Cerebellar nuclear complex (tissue), 1 donor: ENCODE data around the gene NOD1.
"Not testable (repeated sequence)": the region's sequence is repeated elsewhere in the genome, so short reads cannot be mapped to it uniquely, and the experiment has no call there.

ENCODE experiments used
- DNase-seq, 2 experiments: peaks; one replicate each; lab custom pipeline; 2025; lab: John Stamatoyannopoulos, UW

Gene NOD1

DNA sequence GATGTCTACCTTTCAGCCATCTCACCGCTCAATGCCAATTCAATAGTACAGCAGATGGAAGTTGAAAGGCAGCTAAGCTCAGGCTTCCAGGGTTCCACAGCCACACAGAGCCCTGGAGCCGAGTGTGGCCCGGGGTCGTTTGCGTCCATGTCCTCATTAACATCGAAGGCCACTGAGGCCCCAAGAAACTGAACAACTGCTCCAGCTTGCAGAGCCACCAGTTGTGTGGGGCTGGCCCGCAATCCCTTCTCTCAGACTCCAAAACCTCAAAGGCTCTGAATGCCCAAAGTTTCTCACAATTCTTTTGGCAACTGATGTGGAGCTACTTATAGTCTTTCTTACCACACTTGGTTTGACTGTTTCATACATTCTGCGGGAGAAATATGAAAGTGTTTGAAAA is 31.1 kb downstream of the NOD1 start:
- DNase-seq, result no peak

DNA sequence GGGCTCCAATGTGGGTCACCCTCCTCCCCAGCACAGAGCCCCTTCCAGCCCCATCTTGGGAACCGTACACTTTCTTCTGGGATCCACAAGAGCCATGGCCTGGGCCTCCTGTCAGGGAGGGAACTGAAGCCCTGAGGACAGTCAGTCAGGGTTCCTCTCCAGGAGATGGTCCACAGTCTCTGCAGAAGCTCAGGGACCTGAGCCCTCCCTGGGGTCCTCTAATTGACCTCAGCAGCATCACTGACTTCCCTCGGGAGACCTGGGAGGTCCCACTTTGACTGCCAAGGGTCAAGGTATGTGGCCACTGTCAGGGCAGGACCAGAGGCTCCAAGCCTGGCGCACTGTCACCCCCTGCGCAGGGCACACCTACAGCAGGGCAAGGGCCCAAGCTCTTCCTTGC is 32.3 kb downstream of the NOD1 start:
- DNase-seq, result no peak

DNA sequence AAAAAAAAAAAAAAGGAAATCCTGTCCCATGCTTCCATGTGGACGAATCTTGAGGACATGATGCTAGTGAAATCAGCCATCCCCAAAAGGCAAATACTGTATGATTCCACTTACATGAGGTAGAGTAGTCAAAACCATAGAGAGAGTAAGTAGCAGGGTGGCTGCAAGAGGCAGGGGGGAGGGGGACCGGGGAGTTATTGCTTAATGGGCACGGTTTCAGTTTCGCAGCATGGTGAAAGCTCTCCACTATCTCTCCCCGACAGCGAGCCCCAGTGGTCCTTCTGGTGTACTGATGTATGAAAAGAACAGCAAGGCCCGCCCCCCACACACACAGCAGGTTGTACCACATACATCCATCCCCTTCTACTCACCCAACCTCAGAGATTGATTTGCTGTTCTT is 32.8 kb downstream of the NOD1 start:
- DNase-seq, result no peak

DNA sequence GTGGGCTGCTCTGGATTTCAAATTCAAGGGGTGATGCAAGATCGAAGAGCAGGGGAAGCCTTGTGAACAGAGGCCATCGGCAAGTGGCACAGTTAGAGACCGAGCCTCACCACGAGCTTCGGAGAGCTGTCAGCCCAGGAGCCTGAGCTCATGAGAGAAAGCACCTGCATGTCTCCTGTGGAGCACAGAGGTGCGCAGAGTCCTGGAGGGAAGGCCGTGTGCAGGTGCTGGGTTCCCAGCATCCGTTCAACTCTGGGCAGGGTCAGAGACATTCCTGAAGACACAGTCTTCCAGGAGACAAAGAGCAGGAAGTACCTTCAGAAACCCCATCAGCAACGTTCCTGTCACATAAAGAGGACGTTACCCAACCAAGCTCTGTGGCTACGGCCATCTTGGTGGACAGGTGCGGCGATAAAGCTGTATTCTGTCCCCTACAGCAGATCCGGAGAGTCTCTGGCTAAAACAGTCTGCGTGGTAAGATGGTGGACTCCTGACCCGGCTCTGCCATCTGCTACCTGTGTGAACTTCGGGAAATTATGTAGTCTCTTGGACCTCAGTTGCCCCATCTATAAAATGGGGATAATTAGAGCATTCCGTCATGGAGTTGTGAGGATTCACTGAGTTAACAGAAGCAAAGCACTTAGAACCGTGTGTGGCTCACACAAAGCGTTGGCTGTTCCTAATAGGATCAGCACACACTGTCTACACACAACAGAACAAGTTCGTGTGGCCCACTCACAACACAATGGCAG is 40.6 kb downstream of the NOD1 start:
- DNase-seq, result no peak

DNA sequence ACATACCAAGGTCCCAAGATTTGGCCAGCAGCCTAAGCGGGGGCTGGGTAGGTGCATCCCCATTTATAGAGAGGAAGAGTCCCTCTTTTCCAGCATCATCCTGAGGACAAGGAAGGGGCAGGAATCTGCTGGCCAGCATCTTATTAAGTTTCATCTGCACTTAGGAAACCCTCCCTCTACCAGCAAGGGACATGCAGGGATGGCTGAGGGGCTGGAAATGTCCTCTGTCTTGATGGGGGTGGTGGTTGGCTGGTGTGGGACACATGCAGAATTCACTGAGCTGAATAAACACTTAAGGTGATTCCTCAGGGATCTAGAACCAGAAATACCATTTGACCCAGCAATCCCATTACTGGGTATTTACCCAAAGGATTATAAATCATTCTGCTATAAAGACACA is 42.1 kb downstream of the NOD1 start:
- no peak for DNase-seq

DNA sequence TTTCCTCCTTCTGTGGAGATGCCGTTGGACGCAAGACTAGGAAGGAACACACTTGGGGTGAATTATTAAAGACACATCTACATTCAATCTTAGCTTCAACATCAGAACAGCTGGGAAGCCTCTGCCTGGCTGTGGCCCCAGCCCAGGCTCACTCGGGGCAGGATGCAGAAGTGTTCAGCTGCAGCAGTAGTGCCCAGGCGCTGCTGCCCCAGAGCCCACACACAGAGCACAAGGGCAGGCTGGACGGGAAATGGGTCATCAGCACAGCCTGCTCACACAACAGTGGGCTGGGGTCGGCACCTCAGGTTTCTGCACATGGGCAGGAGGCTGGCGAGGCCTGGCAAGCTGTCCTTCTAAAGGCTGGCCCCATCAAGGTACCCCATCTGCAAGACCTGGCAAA is 42.5 kb downstream of the NOD1 start:
- DNase-seq, result no peak

DNA sequence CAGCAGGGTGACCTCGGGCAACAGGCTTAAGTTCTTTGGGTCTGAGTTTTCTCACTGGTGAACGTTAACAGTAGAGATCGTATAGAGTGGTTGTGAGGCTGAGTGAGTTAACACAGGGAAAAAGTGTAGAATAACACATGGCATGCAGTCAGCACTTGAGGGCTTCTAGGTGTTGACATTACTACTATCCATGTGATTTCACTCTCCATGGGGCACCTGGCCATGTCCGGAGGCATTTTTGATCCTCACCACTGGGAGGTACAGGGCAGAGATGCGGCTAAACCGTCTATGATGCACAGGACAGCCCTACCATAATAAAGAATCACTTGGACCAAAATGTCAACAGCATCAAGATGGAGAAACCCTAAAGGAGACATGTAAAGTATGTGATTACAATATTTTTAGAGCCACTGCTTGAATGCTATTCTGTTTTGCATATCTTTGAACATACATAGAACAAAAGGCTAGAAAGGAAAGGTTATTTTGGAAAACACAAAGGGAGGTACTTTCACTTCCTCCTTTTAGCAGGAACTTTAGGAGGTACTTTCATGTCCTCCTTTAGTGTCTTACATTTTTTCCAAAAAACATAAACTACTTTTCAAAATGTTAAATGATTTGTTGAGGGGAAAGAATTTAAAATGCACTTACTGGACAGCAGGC is 44.3 kb downstream of the NOD1 start:
- DNase-seq, result no peak

DNA sequence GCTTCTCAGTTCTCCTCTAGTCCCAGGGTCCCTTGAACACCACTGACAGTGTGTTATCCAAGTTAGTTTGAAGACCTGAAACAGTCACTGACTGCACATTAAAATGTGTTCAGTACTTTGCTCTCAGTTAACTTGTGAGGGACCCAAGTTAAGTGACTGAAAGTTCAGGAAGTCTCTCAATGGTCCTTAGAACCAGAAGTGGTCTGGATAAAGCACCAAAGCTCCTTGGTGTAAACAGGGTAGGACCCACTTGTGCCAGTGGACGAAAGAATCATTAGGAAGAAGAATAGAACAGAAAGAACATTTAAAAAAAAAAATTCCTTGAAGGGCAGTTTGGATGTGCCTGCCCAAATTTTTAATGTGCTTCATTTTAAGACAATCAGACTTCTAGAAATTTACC is 45.1 kb downstream of the NOD1 start:
- DNase-seq, result no peak

DNA sequence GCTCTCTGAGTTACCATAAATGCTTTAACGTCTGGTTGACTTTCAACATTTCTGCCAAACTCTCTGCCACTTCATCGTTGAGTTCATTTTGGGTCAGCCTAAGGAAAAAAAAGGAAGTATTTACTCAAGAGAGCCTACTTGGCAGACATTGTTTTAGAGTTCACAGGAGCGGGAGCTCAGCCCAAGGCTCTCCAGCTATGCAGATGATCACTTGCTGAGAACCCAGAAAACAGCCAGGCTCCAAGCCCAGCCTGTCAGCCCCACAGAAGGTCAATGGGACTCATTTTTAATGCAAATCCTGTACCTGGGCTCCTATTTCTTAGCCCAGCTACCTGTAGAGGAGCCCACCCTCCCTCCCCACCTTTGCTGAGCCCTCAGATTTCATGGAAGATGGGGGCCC is 45.5 kb downstream of the NOD1 start:
- no peak for DNase-seq

DNA sequence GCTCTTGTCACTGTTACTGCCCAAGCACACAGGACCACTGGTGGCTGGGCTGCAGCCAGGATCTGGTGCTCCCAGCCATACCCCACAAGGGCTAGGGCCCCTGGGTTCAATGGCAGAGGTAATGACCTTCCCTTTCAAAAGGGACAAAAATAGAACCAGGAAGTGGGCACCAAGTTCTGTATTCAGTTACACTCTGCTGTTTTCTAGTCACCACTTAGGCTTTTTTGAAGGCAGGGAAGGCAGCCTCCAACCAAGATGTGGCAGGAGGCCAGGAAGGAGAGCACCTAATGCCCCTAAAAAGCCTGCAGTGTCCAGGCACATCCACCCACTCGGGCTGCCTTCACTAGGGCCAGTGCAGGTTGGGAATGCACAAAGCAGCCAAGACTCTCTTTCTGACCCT is 47.8 kb downstream of the NOD1 start:
- no peak for DNase-seq

DNA sequence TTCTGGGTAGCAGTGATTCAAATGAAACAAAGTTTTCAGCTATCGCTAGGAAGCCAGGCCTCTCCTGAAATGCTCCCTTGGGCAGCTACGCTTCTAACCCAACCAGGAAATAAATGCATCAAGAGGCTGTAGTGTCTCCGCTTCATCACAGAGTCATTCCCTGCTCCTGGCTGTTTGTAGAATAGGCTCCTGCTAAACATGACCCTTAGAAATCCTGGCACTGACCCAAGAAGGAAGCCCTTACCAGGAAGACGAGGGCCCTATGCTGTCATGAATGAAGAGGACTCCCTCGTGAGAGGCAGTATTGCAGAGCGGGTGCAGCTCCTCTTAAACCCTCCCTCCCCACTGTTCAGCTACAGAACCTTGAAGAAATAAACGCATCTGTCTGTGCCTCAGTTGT is 48.3 kb downstream of the NOD1 start:
- DNase-seq, result no peak

DNA sequence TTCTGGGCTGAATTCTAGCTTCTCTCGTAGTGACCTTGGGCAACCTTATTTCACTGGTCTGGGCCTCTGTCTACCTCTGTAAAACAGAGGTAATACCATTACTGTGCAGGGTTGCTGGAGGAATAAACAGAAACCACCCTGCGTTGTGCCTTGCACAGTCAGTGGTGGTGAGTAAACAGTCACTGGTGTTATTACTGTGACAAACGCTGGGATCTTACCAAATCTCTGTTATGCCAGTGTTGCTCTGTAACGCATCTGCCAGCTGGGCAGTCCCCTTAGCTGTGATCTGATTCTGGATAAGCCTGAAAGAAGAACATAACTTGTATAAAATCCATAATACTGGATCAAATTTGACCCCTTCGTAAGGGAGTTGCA is 49.4 kb downstream of the NOD1 start:
- DNase-seq, result no peak

DNA sequence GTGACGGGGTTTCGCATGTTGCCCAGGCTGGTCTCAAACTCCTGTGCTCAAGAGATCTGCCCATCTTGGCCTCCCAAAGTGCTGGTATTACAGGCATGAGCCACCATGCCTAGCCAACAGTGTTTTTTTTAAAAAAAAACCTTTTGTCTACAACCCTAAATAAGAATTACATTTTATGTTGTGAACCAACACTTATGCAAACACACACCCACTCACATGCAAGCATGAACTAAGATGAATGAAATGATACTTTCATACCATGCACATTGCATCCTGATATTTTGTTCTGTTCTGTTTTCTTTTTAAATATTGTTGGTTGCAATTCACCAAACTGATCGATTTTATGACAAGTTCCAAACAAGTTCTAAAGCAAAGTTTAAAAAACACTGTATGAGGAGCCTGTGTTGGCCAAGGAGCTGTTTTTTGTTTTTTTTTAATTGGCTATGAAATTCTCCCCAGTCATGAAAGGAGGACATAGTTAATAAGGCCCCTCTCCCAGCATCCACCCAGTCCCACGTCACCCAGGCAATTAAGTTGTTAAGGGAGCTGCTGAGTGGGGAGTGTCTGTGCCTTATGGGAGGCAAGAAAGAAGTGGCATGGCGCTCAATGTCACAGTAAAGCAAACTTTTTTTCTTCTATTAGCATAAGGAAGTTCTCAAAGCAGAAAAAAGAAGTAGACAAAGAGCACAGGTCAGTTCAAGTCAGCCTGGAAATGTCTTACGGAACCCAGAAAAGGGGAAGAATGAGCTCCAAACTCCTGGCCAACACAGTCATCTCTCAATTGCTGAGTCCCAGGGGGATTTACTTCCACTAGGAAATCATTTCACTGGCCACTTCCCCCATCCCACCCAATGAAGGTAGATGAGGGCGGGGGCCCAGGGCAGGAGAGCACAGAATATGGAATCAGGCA is 50.1 kb downstream of the NOD1 start:
- DNase-seq, result no peak

DNA sequence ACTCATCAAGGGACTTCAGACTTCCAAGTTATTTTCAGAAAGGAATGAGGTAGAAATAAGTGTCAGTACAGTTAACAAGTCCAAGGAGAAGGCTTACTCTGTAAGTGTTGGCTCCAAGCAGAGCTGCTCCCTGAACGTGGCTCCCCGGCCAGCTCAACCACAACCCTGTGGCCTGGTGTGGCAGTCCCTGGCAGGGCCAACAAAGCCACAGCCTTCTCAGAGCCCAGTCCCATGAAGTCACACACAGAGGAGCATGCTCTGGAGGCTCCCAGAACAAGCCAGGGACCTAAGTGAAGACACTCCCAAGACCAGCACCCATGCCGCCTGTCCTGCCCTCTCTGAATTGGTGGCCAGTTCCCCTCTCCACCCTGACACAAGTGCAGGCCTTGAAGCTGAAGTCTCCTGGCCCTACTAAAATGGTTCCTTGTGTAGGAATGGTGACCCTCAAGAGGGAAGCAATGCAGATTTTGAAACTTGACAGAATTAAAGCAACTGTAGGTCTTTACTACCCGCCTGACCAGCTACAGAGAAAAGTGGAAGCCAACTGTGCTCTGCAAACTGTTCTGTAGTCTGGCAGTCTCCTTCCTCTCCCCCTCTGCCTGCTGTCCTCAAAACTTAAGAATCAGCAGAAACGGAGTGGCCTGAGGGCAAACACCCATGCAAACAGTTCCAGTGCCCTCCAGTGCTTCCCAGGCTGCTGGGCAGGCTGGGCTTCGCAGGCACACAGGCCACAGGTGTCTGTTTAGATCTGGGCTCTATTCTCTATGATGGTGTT is 51.1 kb downstream of the NOD1 start:
- DNase-seq, result no peak

DNA sequence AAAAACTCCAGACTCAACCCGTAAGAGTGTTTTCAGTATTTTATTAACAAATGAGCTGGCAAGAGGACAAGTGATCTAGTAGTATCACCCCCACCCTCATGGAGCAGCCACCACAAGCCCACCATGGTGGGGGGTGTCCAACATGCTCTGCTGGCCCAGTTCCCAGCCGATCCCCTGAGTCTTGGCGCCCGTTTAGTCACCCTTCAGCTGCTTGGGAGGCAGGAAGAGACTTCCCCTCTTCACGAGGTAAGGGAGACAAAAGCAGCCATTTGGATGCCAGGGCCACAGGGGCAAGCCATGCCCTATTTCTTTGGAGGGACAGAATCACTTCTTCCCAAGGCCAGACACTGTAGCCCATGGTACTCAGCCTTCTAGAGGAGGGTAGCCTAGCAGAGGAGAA is 54.1 kb downstream of the NOD1 start:
- DNase-seq, result no peak

DNA sequence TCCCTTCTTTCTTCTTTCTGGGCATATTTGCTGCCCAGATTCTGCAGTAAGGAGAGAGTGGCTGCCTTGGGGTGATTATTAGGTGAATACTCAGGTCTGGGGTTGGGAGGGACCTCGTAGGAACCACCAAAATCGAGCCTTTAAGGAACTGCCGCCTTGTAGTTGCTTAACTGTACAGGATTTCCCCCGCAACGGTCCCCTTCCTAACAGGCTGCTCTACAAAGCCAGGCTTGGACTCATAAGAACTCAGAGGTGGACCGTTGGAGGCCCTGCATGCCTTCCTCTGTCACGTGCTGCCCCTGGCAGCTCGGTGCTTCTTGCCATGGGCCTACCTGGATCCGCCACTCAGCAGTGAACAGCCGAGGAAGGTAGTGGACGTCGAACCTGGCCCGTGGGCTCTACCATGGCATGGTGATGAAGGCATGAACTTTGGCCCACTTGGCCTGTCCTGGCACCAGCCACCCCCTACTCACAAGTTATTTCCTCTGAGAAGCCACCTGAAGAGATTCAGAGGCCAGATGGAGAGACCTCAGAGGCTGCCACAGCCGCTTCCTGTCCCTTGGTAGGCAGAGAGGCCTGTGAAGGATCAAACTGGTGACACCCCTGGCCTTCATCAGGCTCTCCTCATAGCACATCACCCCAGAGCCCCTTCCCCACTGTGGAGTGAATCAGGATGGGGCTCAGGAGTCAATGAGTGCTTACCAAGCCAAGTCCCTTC is 54.6 kb downstream of the NOD1 start:
- no peak for DNase-seq

DNA sequence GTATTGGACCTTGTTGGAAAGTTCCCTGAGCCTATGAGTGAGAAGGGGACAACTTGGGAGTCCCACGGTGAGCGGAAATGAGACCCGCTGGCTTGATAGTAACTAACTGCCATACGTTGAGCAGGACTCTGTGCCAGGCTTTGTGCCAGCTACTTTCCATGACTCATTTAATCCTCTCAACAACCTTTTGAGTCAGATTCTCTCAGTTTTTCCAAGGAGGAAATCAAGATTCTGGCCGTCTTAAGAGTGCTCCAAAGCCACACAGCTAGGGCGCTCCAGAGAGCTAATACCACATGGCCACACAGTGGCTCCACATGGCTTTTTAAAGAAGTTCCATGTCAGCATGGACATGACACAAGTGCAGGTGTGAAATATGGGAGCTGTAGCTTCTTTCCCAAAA is 55.7 kb downstream of the NOD1 start:
- no peak for DNase-seq

DNA sequence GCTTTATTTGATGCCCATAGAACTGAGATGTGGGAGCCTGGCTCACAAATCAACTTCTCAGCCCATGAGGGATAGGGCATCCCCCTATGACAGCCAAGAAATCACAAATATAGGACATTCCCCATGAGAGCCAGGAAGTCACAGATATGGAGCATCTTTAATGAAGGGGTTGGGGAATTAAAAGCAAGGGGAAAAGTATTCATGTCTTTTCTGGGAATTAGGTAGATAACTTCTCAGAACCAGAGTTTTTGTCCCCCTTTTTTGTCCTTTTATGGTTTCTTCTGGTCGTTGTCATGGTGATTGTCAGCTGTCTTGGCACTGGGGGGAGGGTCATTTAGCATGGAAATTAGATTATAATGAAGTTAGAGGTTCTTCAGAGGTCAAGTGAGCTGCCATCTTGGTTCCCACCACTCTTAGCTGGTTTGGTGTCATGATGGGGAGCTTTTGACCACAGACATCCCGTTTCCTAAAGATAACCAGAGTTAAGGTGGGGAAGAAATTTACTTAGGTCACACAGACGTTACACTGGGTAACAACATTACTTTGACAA is 56.9 kb downstream of the NOD1 start:
- no peak for DNase-seq

DNA sequence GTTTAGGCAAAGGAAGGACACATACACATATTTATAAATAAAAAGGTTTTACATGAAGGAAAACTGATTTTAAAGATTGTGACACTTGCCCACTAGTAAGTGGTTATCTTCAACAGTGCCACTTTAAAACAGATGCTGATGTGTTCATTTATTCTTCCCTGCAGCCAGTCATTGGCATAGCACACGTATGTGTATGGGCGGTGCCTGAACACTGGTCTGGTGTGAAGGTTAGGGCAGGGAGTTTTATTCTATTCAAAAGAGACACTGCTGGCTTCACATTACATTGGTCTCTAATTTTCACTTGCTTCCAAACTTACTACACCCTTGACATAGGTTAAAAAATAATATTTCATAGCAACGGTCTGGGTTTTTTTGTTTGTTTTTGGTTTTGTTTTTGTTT is 57.9 kb downstream of the NOD1 start:
- no peak for DNase-seq

DNA sequence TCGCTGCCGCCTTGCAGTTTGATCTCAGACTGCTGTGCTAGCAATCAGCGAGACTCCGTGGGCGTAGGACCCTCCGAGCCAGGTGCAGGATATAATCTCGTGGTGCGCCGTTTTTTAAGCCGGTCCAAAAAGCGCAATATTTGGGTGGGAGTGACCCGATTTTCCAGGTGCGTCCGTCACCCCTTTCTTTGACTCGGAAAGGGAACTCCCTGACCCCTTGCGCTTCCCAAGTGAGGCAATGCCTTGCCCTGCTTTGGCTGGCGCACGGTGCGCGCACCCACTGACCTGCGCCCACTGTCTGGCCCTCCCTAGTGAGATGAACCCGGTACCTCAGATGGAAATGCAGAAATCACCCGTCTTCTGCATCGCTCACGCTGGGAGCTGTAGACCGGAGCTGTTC is 58.5 kb downstream of the NOD1 start:
- not testable (repeated sequence) for DNase-seq

DNA sequence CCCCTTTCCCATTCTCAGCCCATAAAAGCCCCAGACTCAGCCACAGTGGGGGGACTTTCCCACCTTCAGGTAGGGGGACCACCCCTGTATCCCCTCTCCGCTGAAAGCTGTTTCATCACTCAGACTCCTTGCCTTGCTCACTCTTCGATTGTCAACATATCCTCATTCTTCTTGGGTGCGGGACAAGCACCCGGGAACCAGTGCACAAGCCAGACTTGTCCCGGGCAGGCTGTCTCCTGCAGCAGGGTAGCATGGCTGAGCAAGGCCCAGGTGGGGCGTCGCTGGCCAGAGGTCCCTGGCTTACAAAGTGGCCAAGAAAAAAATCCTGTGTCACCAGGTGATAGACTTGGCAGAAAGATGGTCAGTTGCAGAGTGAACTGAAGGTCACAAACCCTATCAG is 64.7 kb downstream of the NOD1 start:
- no peak for DNase-seq
